Measurements from ENCODE around the gene RNF103. TPM values are rescaled to one million over a fixed set of nuclear protein-coding genes. Genes with fewer than 3 reads are reported as not detected.
A peak's percentile ranks its signal among the peaks of the same experiment; 100 is the strongest.

Gene RNF103
- total RNA-seq, 1 experiment from 2014 or later: 34.1 TPM

DNA sequence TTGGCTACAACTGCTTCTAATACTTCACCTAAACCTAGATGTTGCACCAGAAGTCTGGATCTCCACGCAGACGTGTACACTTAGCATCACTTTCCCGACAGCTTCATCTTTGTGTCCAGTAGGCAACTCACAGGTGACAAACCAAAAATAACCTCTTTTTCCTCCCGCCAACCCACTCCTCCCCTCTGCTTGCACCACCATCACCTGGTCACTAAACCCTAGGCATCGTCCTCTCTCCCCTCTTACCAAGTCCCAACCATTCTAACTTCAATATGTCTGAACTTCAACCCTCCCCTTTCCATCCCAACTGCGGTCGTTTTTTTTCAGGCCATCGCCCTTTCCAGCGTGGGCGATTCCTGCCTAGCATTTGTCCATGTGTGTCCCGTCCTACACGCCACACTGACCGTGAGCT is 60.0 kb downstream of the RNF103 start:
- DNase-seq: no peak
- H3K4me1 Mint-ChIP-seq (ENCODE audit: low read depth, unreplicated experiment): peaks cover 8% of the 10 kb centered on the region
- BruUV-seq (replicated peaks): TSS peak; percentile 77
- peak overlapping the region; percentile 97 for H3K27ac Mint-ChIP-seq (ENCODE audit: unreplicated experiment)
- TF ChIP-seq, protein P1, sequence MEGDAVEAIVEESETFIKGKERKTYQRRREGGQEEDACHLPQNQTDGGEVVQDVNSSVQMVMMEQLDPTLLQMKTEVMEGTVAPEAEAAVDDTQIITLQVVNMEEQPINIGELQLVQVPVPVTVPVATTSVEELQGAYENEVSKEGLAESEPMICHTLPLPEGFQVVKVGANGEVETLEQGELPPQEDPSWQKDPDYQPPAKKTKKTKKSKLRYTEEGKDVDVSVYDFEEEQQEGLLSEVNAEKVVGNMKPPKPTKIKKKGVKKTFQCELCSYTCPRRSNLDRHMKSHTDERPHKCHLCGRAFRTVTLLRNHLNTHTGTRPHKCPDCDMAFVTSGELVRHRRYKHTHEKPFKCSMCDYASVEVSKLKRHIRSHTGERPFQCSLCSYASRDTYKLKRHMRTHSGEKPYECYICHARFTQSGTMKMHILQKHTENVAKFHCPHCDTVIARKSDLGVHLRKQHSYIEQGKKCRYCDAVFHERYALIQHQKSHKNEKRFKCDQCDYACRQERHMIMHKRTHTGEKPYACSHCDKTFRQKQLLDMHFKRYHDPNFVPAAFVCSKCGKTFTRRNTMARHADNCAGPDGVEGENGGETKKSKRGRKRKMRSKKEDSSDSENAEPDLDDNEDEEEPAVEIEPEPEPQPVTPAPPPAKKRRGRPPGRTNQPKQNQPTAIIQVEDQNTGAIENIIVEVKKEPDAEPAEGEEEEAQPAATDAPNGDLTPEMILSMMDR (IDR thresholded peaks at IDR 0.05; ENCODE audit: unreplicated experiment): no peak
- CTCF ChIA-PET: interaction anchor here (0.7 kb wide), 2 partner anchors 58 to 170 kb away, joined by 4 to 5 read pairs; no protein-coding TSS in a partner anchor
- intact Hi-C loops (cut with micrococcal nuclease; ENCODE audit: unreplicated experiment): no loop called here
- H3K36me3 Mint-ChIP-seq (ENCODE audit: insufficient read depth, unreplicated experiment): peaks cover 19% of the 10 kb centered on the region
- peaks cover 2% of the 10 kb centered on the region for H3K9me3 Mint-ChIP-seq (ENCODE audit: low read depth, unreplicated experiment)
- H3K27me3 Mint-ChIP-seq (ENCODE audit: unreplicated experiment): no peaks in the 10 kb centered on the region
- peak overlapping the region; percentile 95 for H3K4me3 Mint-ChIP-seq (ENCODE audit: low read depth, unreplicated experiment)

DNA sequence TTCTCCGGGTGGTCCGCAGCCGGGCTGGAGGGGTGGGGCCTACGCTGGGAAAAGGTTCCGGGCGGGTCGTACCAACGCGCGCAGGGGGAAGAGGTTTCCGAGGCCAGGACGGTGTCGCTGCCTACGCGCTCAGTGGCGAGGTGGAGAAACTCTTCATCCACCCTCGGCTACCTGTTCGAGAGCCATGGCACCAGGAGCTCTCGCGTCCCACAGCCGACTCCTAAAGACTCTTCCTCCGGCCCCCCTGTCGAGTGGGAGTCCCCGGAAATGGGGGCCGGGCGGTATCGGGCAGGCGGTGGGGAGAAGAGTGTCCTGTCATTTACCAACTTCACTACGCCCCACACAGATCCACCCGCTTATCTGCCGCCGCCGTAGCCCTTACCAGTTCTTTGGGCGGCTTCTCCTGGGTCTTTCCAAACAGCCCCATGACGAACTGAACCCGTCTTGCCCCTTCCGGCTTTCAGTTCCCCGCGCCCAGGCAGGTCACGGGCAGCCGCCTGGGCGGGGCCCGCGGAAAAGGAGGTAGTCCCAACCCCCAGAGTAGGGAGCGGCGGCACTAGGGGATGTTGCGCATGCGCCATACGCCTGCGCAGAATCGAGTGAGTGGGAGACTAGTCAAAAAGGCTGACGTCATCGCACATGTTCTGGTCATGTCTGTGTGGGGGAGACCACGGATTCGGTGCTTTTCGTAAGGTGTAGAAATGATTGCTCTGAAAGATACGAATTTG is 60.6 kb downstream of the RNF103 start, which contains the start of gene CHMP3:
TSS of gene CHMP3 (minus strand) at position 522 of the 728 bp plus-strand sequence. CDS start at position 427, 95 bp downstream.
- peak within 1 kb of the TSS; percentile 95 for H3K4me3 Mint-ChIP-seq (ENCODE audit: low read depth, unreplicated experiment)
- no TSS peak for BruUV-seq (replicated peaks)
- CTCF ChIA-PET: no interaction called here
- TF ChIP-seq, protein P1 (IDR thresholded peaks at IDR 0.05; ENCODE audit: unreplicated experiment): no peak
- peaks cover 8% of the 10 kb centered on the region for H3K4me1 Mint-ChIP-seq (ENCODE audit: low read depth, unreplicated experiment)
- H3K9me3 Mint-ChIP-seq (ENCODE audit: low read depth, unreplicated experiment): peaks cover 2% of the 10 kb centered on the region
- H3K27ac Mint-ChIP-seq (ENCODE audit: unreplicated experiment): peak within 1 kb of the TSS; percentile 97
- H3K27me3 Mint-ChIP-seq (ENCODE audit: unreplicated experiment): no peaks in the 10 kb centered on the region
- intact Hi-C loops (cut with micrococcal nuclease; ENCODE audit: unreplicated experiment): no loop called here
- peaks cover 19% of the 10 kb centered on the region for H3K36me3 Mint-ChIP-seq (ENCODE audit: insufficient read depth, unreplicated experiment)
- peak; percentile 95 for DNase-seq

DNA sequence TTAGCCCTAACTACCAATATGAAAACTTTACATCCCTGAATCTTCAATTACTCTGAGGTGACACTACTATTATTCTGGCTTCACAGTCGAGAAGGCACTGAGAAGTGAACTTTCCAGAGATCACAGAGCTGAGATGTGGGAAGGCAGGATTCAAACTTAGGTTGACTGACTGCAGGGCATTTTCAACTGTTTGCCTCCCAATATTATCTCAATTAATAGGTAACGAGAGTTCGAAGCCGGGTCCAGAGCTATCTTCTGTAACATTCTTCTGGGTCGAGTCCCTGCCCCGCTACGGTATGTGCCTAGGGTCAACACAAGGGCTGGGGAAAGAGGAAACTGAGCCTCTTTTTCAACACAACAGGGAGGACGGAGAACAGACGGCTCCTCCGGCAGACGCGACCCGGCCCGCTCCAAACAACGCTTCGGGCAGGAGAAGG is 61.2 kb downstream of the RNF103 start:
- peak overlapping the region; percentile 95 for H3K4me3 Mint-ChIP-seq (ENCODE audit: low read depth, unreplicated experiment)
- no TSS peak for BruUV-seq (replicated peaks)
- peaks cover 8% of the 10 kb centered on the region for H3K4me1 Mint-ChIP-seq (ENCODE audit: low read depth, unreplicated experiment)
- TF ChIP-seq, protein P1 (IDR thresholded peaks at IDR 0.05; ENCODE audit: unreplicated experiment): no peak
- CTCF ChIA-PET: no interaction called here
- H3K27me3 Mint-ChIP-seq (ENCODE audit: unreplicated experiment): no peaks in the 10 kb centered on the region
- H3K9me3 Mint-ChIP-seq (ENCODE audit: low read depth, unreplicated experiment): peaks cover 2% of the 10 kb centered on the region
- H3K36me3 Mint-ChIP-seq (ENCODE audit: insufficient read depth, unreplicated experiment): peaks cover 19% of the 10 kb centered on the region
- peak overlapping the region; percentile 97 for H3K27ac Mint-ChIP-seq (ENCODE audit: unreplicated experiment)
- DNase-seq: no peak
- intact Hi-C loops (cut with micrococcal nuclease; ENCODE audit: unreplicated experiment): no loop called here

DNA sequence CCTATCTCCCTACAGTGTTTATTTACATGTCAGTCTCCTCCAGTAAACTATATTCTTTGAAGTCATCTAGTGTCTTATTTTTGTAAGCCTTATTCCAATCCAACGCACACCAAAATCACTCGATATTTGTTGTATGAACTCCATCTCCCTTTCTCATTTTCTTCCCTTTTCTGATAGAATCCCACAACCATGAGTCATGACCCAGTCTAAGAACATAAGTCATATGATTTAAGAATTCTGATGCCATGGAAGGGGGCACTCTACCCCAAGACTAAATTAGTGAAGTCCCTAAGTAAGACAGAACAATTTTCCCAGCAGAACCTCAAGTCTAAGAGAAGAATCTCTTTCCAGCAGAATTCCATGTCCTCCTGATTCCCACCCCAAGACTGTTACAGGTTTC is 65.8 kb downstream of the RNF103 start:
- Mint-ChIP-seq H3K4me3 (ENCODE audit: low read depth, unreplicated experiment) (no peak overlapping the region), H3K27ac (ENCODE audit: unreplicated experiment) (no peak overlapping the region), H3K9me3 (ENCODE audit: low read depth, unreplicated experiment) (no peaks in the 10 kb centered on the region), H3K27me3 (ENCODE audit: unreplicated experiment) (no peaks in the 10 kb centered on the region), H3K36me3 (ENCODE audit: insufficient read depth, unreplicated experiment) (peaks cover 8% of the 10 kb centered on the region), H3K4me1 (ENCODE audit: low read depth, unreplicated experiment) (no peaks in the 10 kb centered on the region)
- DNase-seq: no peak
- BruUV-seq (replicated peaks): no TSS peak
- intact Hi-C loops (cut with micrococcal nuclease; ENCODE audit: unreplicated experiment): no loop called here
- TF ChIP-seq, protein P1 (IDR thresholded peaks at IDR 0.05; ENCODE audit: unreplicated experiment): no peak
- CTCF ChIA-PET: no interaction called here

Data from Calu3 (cell line).